GM21367 (cell line): ENCODE results near the gene SYNE1.

Experiments used
- ATAC-seq: cut with Tn5 transposase; IDR thresholded peaks from one replicate; pipeline ENCODE4 v1.9.1; 2021; ENCODE audit not compliant: unreplicated experiment

Gene SYNE1

GRCh38 chr6:152071843-152072242, 565.3 kb downstream of the SYNE1 start:
- ATAC-seq, result no peak
